Stomach (tissue), 9 donors: Measurements from ENCODE around the gene EEIG1. TPM values are rescaled to one million over a fixed set of nuclear protein-coding genes. Genes with fewer than 3 reads are reported as not detected.

Source experiments
- DNase-seq, 2 donors: peaks; one replicate each; pipeline versions ENCODE4 v3.0.0 to v3.0.0-alpha.2; 2013 to 2019
- H3K27ac ChIP-seq, 5 donors: fragments of 200-600 bp in 4 of 5; sonication (generic) in 4 of 5; one replicate each; pipeline ENCODE4 v1.5.1; 2013 to 2019; ENCODE audit warnings: mild to moderate bottlenecking in 1 of 5, moderate library complexity in 1 of 5
- H3K27me3 ChIP-seq, 3 donors: fragments of 200-600 bp; sonication (generic); one replicate each; pipeline ENCODE4 v1.5.1; 2017 to 2019; ENCODE audit warnings: mixed run types in 1 of 3
- H3K36me3 ChIP-seq, 4 donors: fragments of 200-600 bp; sonication (generic); 1 replicate in 3 of 4; 2 replicates in 1 of 4; pipeline ENCODE4 v1.5.1; 2016 to 2019
- H3K4me1 ChIP-seq, 4 donors: fragments of 200-600 bp; sonication (generic); one replicate each; pipeline ENCODE4 v1.5.1; 2016 to 2019
- H3K4me3 ChIP-seq, 4 donors: fragments of 200-600 bp; sonication (generic) in 3 of 4; one replicate each; pipeline ENCODE4 v1.5.1; 2016 to 2019; ENCODE audit warnings: mild to moderate bottlenecking in 1 of 4
- H3K9me3 ChIP-seq, 4 donors: fragments of 200-600 bp; sonication (generic); one replicate each; pipeline ENCODE4 v1.5.1; 2016 to 2019
- EP300 ChIP-seq: sonication (generic); formaldehyde crosslinking; IDR thresholded peaks from one replicate; pipeline ENCODE4 v1.6.1; 2017; ENCODE audit warnings: antibody characterized with exemption
- POLR2A ChIP-seq, 4 donors: fragments of 450-650 bp; IDR thresholded peaks; one replicate each; pipeline ENCODE4 v1.6.1; 2016; ENCODE audit warnings: antibody characterized with exemption in 4 of 4, control low read depth in 2 of 4, mild to moderate bottlenecking in 1 of 4, moderate library complexity in 1 of 4
- POLR2AphosphoS5 ChIP-seq, 3 donors: sonication (generic); formaldehyde crosslinking; IDR thresholded peaks; one replicate each; pipeline ENCODE4 v1.6.1; 2016; ENCODE audit warnings: antibody characterized with exemption in 3 of 3
- WGBS, 5 donors: extraction: QIAGEN DNeasy Blood & Tissue Kit in 3 of 5; methylation state at CpG; one replicate each; pipeline versions ENCODE4 v1.1.5 to v1.1.7; 2013 to 2018; 5-methylcytosine and 5-hydroxymethylcytosine counted together
- intact Hi-C: fragments of 100-400 bp; cut with DNase I; formaldehyde crosslinking; loops from one replicate; pipeline ENCODE4 v1.15.1; 2023; ENCODE audit warnings: low total_unique reads
- polyA plus RNA-seq, 3 donors: library from polyadenylated mRNA; stranded (reverse); fragments of 200-250 nt; gene quantifications; one replicate each; pipeline ENCODE4 v1.2.3, GENCODE V29; 2013
- total RNA-seq, 5 donors: library from RNA; depleted of rRNA; stranded (reverse); fragments of >200 nt; gene quantifications; one replicate each; pipeline versions ENCODE4 v1.1.0 to v1.2.3, GENCODE V29; 2014 to 2016
- TF ChIP-seq, protein P1 (sequence below), 7 experiments: fragments of 450-650 bp in 4 of 7; fragments of 200-600 bp in 3 of 7; sonication (generic) in 3 of 7; IDR thresholded peaks; one replicate each; pipeline ENCODE4 v1.5.1; 2016 to 2019; ENCODE audit warnings: antibody characterized with exemption in 7 of 7, control low read depth in 2 of 7, mild to moderate bottlenecking in 1 of 7
- donor health status: healthy with polysubstance abuse.
- donor health status: Bipolar disorder and iron deficiency.
- donor health status: healthy.

EEIG1 gene
- total and polyA plus RNA-seq, 8 donors, result 24.4 to 406 (median 75.8) TPM

DNA sequence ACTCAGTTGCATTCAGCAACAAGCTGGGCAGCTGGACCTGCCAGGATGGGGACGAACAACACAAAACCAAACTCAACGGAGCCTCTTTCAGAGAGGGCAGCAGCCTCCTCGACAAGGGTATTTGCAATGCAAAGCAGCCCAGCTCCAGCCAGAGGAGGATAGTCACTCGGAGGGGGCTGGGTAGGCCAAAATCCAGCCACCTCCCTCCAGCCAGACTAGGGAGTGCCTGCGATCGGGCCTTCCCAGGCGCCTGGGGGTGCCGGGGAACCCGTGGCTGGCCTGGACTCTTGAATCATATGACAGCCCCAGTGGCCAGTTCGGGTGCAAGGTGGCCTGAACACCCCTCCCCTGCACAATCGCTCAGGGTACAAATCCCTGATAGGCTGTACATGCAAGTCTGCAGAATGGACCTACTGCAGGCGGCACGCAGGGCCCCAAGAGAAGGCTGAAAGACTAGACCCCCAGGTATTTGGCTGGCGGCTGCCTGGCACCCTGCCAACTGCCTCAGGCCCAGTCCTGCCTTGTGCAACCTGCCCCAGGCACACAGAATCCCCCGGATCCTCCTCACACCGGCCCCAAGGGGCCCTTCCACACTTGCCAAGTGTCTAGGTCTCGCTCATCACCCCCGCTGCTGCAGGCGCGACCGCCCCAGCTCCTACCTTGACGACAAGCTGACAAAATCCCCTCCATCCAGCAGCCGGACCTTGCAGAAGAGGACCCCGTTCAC is 1.3 kb downstream of the EEIG1 start:
- intact Hi-C loops, result loop anchor here (10.0 kb wide), 1 partner anchor 55 kb away; no protein-coding TSS in a partner anchor
- H3K4me1 ChIP-seq, result peaks cover 50 to 80% (median 65%) of the 10 kb centered on the region in 4 donors
- WGBS, 5 donors, result 0 to 4% (median 2%) methylated on average over 22 to 24 of the region's 24 CpGs
- peak; percentile 54 to 81 for DNase-seq
- no peaks in the 10 kb centered on the region for H3K36me3 ChIP-seq
- TF ChIP-seq POLR2AphosphoS5 (IDR thresholded peaks at IDR 0.05) (peak in 2 of 3 donors; percentile 7 to 16), EP300 (no peak)
- H3K4me3 ChIP-seq, result peak overlapping the region; percentile 77 to 91 (median 90)
- peak overlapping the region; percentile 91 to 99 (median 94) for H3K27ac ChIP-seq
- no peaks in the 10 kb centered on the region for H3K27me3 ChIP-seq
- no peaks in the 10 kb centered on the region for H3K9me3 ChIP-seq

DNA sequence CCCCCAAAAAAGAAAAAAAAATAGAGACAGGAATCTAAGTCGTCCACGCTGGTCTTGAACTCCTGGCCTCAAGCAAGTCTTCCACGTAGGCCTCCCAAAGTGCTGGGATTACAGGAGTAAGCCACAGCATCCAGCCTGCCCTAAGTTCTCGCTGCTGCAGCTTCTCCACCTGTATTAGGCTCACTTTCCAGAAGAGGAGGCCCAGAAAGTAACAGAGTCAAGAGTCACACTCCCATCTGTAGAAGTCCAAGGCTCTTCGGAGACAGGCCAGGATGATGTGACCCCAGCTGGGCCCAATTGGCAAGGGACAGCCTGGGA is 1.8 kb downstream of the EEIG1 start:
- peak overlapping the region; percentile 91 to 99 (median 94) for H3K27ac ChIP-seq
- WGBS, 5 donors, result 13 to 39% (median 19%) methylated on average over 4 to 5 of the region's 5 CpGs
- intact Hi-C loops, result no loop called here

DNA sequence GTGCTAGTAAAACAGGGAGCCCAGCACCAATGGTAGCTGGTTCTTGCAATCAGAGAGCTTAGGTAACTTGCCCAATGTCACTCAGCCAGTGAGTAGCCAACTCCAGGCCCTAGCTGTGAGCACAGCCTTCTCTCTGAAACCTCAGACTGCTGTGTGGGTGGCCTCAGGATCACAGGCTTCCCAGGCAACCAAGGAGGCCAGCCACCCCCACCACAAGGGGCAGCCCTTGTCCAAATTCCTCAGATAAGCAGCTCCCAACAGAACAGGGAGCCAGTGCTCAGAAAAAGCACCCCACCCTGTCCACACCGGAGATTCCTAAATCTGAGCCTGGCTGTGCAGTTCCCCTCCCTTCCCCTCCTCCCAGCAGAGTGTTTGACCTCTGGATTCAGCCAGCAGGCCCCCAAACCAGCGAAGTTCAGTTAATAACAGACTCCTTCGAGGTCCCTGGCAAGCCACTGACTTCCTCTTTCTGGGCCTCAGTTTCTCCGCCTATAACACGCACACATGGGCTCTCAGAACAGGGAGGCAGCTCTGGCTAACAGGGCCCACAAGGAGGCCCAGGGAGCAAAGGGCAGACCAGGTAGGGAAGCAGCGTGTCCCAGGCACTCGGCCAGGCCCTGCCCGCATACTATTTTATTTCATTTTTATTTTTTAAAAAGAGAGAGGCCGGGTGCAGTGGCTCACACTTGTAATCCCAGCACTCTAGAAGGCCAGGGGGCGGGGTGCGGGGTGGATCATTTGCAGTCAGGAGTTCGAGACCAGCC is 2.7 kb downstream of the EEIG1 start:
- Histone ChIP-seq H3K27ac (peak overlapping the region; percentile 69 to 99 (median 94)), H3K9me3 (no peaks in the 10 kb centered on the region), H3K36me3 (no peaks in the 10 kb centered on the region), H3K4me1 (peaks cover 65 to 90% (median 79%) of the 10 kb centered on the region in 4 donors), H3K4me3 (peak overlapping the region; percentile 77 to 91 (median 90)), H3K27me3 (no peaks in the 10 kb centered on the region)
- 12 to 33% (median 21%) methylated on average over 12 of the region's 12 CpGs for WGBS, 5 donors
- DNase-seq, result peak; percentile 76
- no peak for TF ChIP-seq POLR2A (IDR thresholded peaks at IDR 0.05)
- no peak for TF ChIP-seq EP300
- TF ChIP-seq POLR2AphosphoS5 (IDR thresholded peaks at IDR 0.05), result peak in 2 of 3 donors; percentile 45 to 58
- TF ChIP-seq, protein P1, sequence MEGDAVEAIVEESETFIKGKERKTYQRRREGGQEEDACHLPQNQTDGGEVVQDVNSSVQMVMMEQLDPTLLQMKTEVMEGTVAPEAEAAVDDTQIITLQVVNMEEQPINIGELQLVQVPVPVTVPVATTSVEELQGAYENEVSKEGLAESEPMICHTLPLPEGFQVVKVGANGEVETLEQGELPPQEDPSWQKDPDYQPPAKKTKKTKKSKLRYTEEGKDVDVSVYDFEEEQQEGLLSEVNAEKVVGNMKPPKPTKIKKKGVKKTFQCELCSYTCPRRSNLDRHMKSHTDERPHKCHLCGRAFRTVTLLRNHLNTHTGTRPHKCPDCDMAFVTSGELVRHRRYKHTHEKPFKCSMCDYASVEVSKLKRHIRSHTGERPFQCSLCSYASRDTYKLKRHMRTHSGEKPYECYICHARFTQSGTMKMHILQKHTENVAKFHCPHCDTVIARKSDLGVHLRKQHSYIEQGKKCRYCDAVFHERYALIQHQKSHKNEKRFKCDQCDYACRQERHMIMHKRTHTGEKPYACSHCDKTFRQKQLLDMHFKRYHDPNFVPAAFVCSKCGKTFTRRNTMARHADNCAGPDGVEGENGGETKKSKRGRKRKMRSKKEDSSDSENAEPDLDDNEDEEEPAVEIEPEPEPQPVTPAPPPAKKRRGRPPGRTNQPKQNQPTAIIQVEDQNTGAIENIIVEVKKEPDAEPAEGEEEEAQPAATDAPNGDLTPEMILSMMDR (IDR thresholded peaks at IDR 0.05), result peak in 1 of 7 experiments; percentile 25
- intact Hi-C loops, result no loop called here

More for the DNA sequence above, 1.8 kb downstream of the EEIG1 start:
- DNase-seq, result no peak
- Histone ChIP-seq H3K4me1 (peaks cover 55 to 85% (median 70%) of the 10 kb centered on the region in 4 donors), H3K36me3 (no peaks in the 10 kb centered on the region), H3K27me3 (no peaks in the 10 kb centered on the region), H3K9me3 (no peaks in the 10 kb centered on the region), H3K4me3 (peak overlapping the region; percentile 77 to 91 (median 90))
- no peak for TF ChIP-seq EP300
- TF ChIP-seq POLR2AphosphoS5 (IDR thresholded peaks at IDR 0.05), result no peak

DNA sequence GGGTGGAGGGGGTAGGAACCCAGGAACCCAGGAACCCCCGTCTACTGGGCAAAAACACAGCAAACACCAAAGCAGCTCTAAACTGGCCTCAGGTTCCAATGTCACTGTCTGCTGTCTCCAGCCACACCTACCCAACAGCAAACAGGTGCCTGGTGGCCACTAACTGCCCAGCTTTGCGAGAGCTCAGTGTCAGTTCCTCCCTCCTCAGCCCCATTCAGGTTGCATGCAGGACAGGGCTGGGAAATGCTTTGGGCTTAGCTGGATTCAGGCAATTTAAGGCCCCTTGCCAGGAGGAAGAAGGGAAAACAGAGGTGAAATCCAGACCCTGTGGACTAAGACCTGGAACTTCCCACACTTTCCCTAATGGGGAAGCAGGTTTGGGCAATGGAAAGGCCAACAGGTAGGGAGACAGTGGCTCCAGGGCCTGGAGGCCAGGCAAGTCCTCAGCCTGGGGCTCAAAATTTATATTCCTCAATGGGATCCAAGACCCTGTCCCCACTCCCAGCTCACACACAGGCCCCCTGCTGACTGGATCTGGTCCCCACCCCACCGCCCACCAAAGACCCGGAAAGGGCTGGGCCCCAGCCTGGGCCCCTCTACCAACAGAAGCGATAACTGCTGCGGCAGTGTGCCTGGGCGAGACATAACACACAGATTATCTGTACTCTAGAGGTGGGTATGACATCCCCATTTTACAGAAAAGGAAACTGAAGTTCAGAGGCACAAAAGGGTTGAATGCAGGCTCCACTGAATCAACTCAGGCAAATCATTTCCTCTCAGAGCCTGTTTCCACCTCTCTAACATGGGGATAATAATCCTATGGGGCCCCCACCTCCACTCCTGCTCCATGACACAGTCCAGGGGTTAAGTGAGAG is 3.5 kb downstream of the EEIG1 start:
- Histone ChIP-seq H3K36me3 (no peaks in the 10 kb centered on the region), H3K9me3 (no peaks in the 10 kb centered on the region), H3K4me3 (peak overlapping the region; percentile 77 to 91 (median 90)), H3K27me3 (no peaks in the 10 kb centered on the region), H3K27ac (peak overlapping the region; percentile 69 to 99 (median 94)), H3K4me1 (peaks cover 73 to 90% (median 87%) of the 10 kb centered on the region in 4 donors)
- TF ChIP-seq POLR2A (IDR thresholded peaks at IDR 0.05), result no peak
- peak in 1 of 3 donors; percentile 24 for TF ChIP-seq POLR2AphosphoS5 (IDR thresholded peaks at IDR 0.05)
- no peak for TF ChIP-seq EP300
- TF ChIP-seq, protein P1 (IDR thresholded peaks at IDR 0.05), result no peak
- DNase-seq, result peak in 1 of 2 donors; percentile 54
- WGBS, 5 donors, result 25 to 64% (median 36%) methylated on average over 6 to 7 of the region's 7 CpGs
- intact Hi-C loops, result no loop called here
